ENCODE results near the gene LRRC36. TPM values are rescaled to one million over a fixed set of nuclear protein-coding genes. Genes with fewer than 3 reads are reported as not detected.
A peak's percentile ranks its signal among the peaks of the same experiment; 100 is the strongest.

LRRC36 gene
- total RNA-seq, 4 donors from 2014 or later: 0.46 to 2.8 TPM; not detected in 2

DNA sequence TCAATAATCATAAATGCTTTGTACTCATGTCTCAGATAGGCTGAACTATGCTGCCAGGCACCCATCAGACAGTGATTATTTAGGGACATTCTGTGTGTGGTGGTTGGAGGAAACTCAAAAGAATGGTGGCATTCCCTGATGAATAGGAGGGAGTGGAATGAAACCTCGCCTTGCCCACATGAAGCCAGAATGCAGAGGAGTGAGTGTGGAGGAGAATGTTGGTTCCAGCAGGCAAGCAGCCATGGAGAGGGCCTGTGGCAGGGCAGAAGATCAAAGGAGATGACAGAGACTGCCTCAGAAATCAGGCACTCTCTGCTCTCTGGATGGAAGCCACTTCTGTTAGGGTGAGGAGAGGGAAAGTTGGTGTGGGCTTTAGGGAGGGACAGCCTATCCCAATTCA lies 22.6 kb upstream of the LRRC36 start:
- no peak overlapping the region for H3K27ac ChIP-seq
- DNase-seq: no peak
- H3K27me3 ChIP-seq: no peaks in the 10 kb centered on the region
- H3K4me3 ChIP-seq: no peak overlapping the region
- TF ChIP-seq POLR2A (IDR thresholded peaks at IDR 0.05): no peak
- TF ChIP-seq, protein P1, sequence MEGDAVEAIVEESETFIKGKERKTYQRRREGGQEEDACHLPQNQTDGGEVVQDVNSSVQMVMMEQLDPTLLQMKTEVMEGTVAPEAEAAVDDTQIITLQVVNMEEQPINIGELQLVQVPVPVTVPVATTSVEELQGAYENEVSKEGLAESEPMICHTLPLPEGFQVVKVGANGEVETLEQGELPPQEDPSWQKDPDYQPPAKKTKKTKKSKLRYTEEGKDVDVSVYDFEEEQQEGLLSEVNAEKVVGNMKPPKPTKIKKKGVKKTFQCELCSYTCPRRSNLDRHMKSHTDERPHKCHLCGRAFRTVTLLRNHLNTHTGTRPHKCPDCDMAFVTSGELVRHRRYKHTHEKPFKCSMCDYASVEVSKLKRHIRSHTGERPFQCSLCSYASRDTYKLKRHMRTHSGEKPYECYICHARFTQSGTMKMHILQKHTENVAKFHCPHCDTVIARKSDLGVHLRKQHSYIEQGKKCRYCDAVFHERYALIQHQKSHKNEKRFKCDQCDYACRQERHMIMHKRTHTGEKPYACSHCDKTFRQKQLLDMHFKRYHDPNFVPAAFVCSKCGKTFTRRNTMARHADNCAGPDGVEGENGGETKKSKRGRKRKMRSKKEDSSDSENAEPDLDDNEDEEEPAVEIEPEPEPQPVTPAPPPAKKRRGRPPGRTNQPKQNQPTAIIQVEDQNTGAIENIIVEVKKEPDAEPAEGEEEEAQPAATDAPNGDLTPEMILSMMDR (IDR thresholded peaks at IDR 0.05): no peak
- intact Hi-C loops (cut with DNase I; ENCODE audit: low total_unique reads): no loop called here
- H3K4me1 ChIP-seq: no peaks in the 10 kb centered on the region
- no peaks in the 10 kb centered on the region for H3K9me3 ChIP-seq
- no peaks in the 10 kb centered on the region for H3K36me3 ChIP-seq

DNA sequence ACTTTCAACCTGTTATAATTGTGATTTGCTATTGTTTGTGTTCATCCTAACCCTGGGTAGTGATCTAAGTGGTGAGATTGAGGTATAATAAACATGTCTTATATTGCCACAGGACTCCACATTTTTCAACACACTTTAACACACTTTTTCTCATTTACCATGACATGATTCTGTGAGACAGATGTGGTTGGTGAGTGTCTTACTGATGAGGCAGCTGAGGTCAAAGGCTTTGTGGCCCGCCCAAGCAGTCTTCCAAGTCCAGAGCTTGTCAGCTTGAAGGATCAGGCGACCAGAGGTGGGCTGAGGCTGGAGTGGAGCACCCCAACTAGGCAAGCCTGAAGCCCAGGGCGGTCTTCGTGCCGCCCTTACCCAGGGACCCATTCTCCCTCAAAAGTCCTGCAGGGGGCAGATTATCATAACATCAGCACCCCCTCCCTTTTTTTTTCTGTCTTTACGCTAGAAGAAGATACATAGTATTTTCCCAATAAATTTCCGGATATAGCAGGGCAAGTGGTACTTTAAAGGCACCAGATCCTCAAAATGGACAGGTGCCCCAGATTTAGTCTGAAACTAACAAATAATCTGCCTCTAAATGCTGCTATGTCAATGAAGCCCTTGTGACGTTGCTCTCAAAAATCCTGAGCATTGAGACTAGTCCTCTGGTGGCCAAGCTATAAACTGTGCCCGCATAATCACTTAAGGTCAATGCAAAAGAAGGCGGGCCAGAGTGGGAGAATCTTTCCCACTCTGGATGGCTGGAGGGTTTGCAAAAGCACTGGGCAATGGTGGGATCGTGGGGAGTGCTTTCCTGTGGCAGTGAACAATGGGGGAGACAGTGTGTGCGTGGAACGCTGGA lies 21.2 kb upstream of the LRRC36 start:
- TF ChIP-seq, protein P1 (IDR thresholded peaks at IDR 0.05): no peak
- no peak for TF ChIP-seq POLR2A (IDR thresholded peaks at IDR 0.05)

DNA sequence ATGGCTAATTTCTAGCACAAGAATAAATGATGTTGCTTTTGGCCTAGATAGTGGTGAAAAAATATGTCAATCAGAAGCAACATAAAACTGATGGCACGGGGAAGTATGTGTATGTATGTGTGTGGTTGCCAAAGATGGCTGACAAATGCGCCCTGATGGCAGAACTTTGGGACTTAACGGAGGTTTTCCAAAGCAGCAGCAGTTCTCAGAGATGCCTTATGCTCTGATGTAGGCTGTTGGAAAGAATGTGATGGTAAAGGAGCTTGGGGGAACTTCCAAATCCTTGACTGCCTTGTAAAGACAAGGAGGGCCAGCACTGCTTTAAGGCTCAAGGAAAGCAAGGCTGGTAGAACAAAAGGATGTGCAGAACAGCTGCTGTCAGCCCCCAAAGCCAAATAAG lies 16.1 kb upstream of the LRRC36 start:
- H3K36me3 ChIP-seq: no peaks in the 10 kb centered on the region
- intact Hi-C loops (cut with DNase I; ENCODE audit: low total_unique reads): no loop called here
- no peak for TF ChIP-seq POLR2A (IDR thresholded peaks at IDR 0.05)
- TF ChIP-seq, protein P1 (IDR thresholded peaks at IDR 0.05): no peak
- no peak overlapping the region for H3K4me3 ChIP-seq
- DNase-seq: no peak
- no peaks in the 10 kb centered on the region for H3K27me3 ChIP-seq
- no peaks in the 10 kb centered on the region for H3K9me3 ChIP-seq
- H3K4me1 ChIP-seq: no peaks in the 10 kb centered on the region
- H3K27ac ChIP-seq: peak overlapping the region in 1 of 2 donors; percentile 78

More for the DNA sequence above, 21.2 kb upstream of the LRRC36 start:
- DNase-seq: no peak
- no peaks in the 10 kb centered on the region for H3K4me1 ChIP-seq
- no peaks in the 10 kb centered on the region for H3K9me3 ChIP-seq
- no peaks in the 10 kb centered on the region for H3K36me3 ChIP-seq
- H3K27ac ChIP-seq: no peak overlapping the region
- H3K27me3 ChIP-seq: no peaks in the 10 kb centered on the region
- H3K4me3 ChIP-seq: no peak overlapping the region
- intact Hi-C loops (cut with DNase I; ENCODE audit: low total_unique reads): no loop called here

DNA sequence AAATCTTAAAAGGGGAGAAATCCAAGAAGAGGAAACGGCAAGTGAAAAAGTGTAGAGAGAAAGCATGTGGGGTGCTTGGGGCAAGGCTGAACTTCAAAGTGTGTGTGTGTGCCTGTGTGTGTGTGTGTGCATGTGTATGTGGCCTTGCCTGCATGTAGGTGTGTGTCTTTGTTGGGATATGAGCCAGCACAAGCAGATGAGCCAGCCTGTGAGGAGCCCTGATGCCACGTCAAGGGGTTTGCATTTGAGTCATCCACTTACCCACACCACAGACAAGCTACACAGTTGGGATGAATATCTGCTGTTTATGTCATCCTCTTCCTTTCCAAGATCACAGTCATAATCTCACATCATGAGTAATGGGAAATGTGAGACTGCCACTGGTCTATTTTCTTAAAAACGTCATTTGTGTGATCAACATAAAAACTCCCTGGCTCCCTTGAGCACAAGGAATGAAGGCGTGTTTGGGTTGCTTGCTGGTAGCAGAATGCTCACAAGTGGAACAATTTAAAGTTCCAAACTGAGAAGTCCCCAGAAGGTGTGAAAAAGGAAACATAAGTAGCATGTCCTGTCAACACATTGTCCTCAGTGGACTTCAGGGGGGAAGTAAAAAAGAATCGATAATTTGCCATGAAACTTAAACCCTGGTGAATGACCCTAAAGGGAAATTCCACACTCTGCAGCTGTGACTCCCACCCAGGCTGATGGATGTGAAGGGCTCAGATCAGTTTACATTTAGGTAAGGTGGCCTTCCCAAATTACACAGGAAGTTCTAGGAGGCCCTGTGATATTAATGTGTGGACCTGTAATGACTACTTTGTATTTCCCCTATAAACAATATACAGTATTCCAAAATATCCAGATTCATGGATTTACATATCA lies 14.8 kb upstream of the LRRC36 start:
- no peak for TF ChIP-seq POLR2A (IDR thresholded peaks at IDR 0.05)
- TF ChIP-seq, protein P1 (IDR thresholded peaks at IDR 0.05): no peak
- Histone ChIP-seq H3K27ac (peak overlapping the region; percentile 72 to 78), H3K4me1 (no peaks in the 10 kb centered on the region), H3K9me3 (no peaks in the 10 kb centered on the region), H3K36me3 (no peaks in the 10 kb centered on the region), H3K27me3 (no peaks in the 10 kb centered on the region), H3K4me3 (no peak overlapping the region)
- peak; percentile 41 to 77 for DNase-seq
- intact Hi-C loops (cut with DNase I; ENCODE audit: low total_unique reads): no loop called here

DNA sequence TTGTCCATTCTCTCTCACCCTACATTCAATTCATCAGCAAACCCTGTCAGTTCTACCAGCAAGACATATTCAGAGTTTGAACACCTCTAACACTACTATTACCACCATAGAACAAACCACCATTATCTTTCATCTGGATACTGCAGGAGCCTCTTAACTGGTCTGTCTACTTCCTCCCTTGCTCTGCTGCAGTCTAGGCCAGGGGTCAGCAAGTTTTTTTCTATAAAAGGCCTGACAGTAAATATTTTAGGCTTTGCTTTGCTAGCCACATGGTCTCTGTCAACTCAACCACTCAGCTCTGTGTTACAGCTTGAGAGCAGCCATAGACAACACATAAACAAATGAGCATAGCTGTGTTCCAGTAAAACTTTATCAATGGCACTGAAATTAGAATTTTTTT lies 13.9 kb upstream of the LRRC36 start:
- DNase-seq: no peak
- TF ChIP-seq, protein P1 (IDR thresholded peaks at IDR 0.05): no peak
- no peaks in the 10 kb centered on the region for H3K9me3 ChIP-seq
- intact Hi-C loops (cut with DNase I; ENCODE audit: low total_unique reads): no loop called here
- no peak overlapping the region for H3K4me3 ChIP-seq
- no peaks in the 10 kb centered on the region for H3K36me3 ChIP-seq
- no peaks in the 10 kb centered on the region for H3K4me1 ChIP-seq
- H3K27ac ChIP-seq: peak overlapping the region; percentile 72 to 78
- no peaks in the 10 kb centered on the region for H3K27me3 ChIP-seq
